Bronchial epithelial cell (primary cell): ENCODE data around the gene IRF9. TPM values are rescaled to one million over a fixed set of nuclear protein-coding genes. Genes with fewer than 3 reads are reported as not detected.

Source experiments
- DNase-seq: peaks from one replicate; pipeline ENCODE4 v3.0.0-alpha.2; 2010; ENCODE audit warnings: low read depth
- FAIRE-seq: peaks from 2 replicates; lab custom pipeline; 2011; peaks lifted over from hg19 to GRCh38; lab: Jason Lieb, UNC
- H3K27me3 ChIP-seq: 2 replicates; pipeline ENCODE4 v1.5.1; 2011; ENCODE audit warnings: low read length; ENCODE audit not compliant: control insufficient read depth, insufficient read depth
- H3K36me3 ChIP-seq: 2 replicates; pipeline ENCODE4 v1.5.1; 2011; ENCODE audit warnings: low read length; ENCODE audit not compliant: control insufficient read depth, insufficient read depth
- H3K4me3 ChIP-seq: 2 replicates; pipeline ENCODE4 v1.5.1; 2011; ENCODE audit warnings: mild to moderate bottlenecking, low read depth, low read length, control low read depth
- total RNA-seq: library from RNA; depleted of rRNA; stranded (reverse); fragments of >200 nt; gene quantifications from 2 replicates; pipeline ENCODE4 v1.2.1, GENCODE V29; 2014
- TF ChIP-seq, protein P1 (sequence below): IDR thresholded peaks from 2 replicates; pipeline ENCODE4 v1.5.1; 2011; ENCODE audit warnings: mild to moderate bottlenecking, moderate library complexity, low read length, control low read depth, inconsistent platforms; ENCODE audit not compliant: insufficient read depth, severe bottlenecking

The IRF9 gene
- total RNA-seq, 1 donor from 2014 or later = 19.2 TPM

- FAIRE-seq (no peak), DNase-seq (no peak)
- Histone ChIP-seq H3K4me3 (no peak overlapping the region), H3K36me3 (peaks cover 11% of the 10 kb centered on the region), H3K27me3 (no peaks in the 10 kb centered on the region)
- TF ChIP-seq, protein P1, sequence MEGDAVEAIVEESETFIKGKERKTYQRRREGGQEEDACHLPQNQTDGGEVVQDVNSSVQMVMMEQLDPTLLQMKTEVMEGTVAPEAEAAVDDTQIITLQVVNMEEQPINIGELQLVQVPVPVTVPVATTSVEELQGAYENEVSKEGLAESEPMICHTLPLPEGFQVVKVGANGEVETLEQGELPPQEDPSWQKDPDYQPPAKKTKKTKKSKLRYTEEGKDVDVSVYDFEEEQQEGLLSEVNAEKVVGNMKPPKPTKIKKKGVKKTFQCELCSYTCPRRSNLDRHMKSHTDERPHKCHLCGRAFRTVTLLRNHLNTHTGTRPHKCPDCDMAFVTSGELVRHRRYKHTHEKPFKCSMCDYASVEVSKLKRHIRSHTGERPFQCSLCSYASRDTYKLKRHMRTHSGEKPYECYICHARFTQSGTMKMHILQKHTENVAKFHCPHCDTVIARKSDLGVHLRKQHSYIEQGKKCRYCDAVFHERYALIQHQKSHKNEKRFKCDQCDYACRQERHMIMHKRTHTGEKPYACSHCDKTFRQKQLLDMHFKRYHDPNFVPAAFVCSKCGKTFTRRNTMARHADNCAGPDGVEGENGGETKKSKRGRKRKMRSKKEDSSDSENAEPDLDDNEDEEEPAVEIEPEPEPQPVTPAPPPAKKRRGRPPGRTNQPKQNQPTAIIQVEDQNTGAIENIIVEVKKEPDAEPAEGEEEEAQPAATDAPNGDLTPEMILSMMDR = no peak
Measured at GRCh38 chr14:24145219-24145618, 15.8 kb upstream of the IRF9 start.

DNA sequence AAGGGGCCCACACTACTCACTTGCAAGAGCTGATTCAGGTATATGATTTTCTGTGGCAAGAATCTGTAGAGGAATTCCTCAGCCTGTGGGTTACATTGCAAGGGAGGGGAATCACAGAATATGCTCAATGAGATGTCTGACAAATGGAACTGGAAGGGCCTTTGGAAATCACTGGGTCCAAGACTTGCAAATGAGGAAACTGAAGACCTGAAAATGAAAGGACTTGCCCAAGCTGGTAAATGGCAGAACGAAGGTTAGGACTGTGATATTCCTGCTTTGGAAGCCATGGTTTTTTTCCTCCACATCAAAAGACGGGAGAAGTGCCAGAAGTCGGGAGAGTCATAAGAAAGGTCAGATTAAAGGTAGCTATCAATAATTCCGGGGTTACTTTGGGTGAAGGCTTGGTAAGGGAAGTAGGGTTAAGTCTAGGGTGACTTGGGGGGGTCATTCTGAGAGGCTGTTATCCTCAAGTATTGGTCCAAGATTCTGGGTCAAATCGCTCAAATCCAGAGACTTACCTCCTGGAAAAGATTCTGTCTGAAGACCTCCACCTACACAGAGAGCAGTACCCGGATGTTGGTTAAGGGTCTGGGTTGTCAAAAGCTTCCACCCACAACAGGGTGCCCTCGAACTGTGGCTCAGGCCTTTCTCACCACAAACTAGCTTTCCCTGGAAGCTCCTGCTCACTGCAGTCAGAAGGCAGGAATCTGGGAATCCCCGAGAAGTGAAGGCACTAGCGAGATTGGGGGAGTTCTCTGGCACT is 15.2 kb upstream of the IRF9 start:
- H3K27me3 ChIP-seq = no peaks in the 10 kb centered on the region
- no peak for FAIRE-seq
- peak overlapping the region; percentile 77 for H3K4me3 ChIP-seq
- H3K36me3 ChIP-seq = peaks cover 15% of the 10 kb centered on the region
- DNase-seq = peak; percentile 71
- TF ChIP-seq, protein P1 = no peak

DNA sequence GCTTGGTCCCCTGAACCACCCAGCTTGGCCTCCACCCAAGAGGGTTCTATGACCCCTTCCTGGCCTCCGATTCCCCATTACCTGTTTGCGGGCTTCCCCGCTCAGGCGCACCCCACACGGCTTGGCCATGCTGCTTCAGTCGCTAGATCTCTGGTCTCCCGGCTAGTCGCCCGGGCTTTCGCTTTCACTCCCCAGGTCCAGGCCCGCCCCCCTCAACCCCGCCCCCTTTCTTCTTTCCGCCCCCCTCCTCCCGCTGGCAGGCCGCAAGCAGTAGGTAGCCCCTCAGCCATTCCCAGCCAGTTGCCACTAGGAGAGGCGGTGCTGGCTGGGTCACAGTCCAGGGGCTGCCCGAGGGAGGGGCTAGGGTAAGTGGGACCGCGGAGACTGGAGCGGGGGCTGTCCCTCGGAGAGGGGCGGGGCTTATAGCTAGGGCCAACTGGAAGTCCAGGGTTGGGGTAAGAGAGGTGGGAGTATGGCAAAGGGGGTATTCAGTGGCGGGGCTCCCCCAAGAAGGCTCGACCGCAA is 14.6 kb upstream of the IRF9 start, which contains the start of gene PSME2:
Gene PSME2 (minus strand): TSS at position 158 of the 525 bp plus-strand sequence. CDS start 29 bp downstream, at position 129.
- no peaks in the 10 kb centered on the region for H3K27me3 ChIP-seq
- TF ChIP-seq, protein P1 = no peak
- H3K36me3 ChIP-seq = peaks cover 21% of the 10 kb centered on the region
- peak within 1 kb of the TSS; percentile 77 for H3K4me3 ChIP-seq
- FAIRE-seq (no peak), DNase-seq (peak; percentile 88)

GRCh38 chr14:24146978-24147760 is 13.9 kb upstream of the IRF9 start, which contains the start of gene RNF31:
Gene RNF31, plus strand, starts transcription at chr14:24147498. Its CDS starts 201 bp downstream, at chr14:24147699.
- Histone ChIP-seq H3K4me3 (peak within 1 kb of the TSS; percentile 77), H3K36me3 (peaks cover 25% of the 10 kb centered on the region), H3K27me3 (no peaks in the 10 kb centered on the region)
- DNase-seq (peak; percentile 95), FAIRE-seq (no peak)
- TF ChIP-seq, protein P1 = no peak

DNA sequence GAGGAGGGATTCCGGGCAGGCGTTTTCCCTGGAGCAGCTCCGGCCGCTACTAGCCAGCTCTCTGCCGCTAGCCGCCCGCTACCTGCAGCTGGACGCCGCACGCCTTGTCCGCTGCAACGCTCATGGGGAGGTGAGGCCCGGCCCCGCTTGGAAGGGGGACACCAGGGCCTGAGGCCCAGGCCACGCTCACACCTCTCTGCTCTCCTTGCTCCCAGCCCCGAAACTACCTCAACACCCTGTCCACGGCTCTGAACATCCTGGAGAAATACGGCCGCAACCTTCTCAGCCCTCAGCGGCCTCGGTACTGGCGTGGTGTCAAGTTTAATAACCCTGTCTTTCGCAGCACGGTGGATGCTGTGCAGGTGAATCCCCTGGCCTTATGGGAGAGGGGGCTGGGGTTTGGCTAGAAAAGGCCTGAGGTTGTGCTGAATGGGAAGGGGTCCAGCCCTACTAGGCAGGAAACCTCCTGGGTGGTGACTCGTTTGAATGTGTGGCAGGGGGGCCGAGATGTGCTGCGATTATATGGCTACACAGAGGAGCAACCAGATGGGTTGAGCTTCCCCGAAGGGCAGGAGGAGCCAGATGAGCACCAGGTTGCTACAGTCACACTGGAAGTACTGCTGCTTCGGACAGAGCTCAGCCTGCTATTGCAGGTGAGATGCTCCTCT is 13.2 kb upstream of the IRF9 start:
- DNase-seq = no peak
- Histone ChIP-seq H3K4me3 (peak overlapping the region; percentile 77), H3K27me3 (no peaks in the 10 kb centered on the region), H3K36me3 (peaks cover 25% of the 10 kb centered on the region)
- TF ChIP-seq, protein P1 = no peak
- FAIRE-seq = no peak
